HPDE6-E6E7 (cell line): ENCODE measurements around the gene PATJ.
"Not testable (repeated sequence)": the region's sequence is repeated elsewhere in the genome, so short reads cannot be mapped to it uniquely, and the experiment has no call there.

ENCODE experiments used
- DNase-seq: peaks from one replicate; pipeline ENCODE4 v3.0.0; 2011; ENCODE audit warnings: missing footprints; ENCODE audit errors: extremely low spot score

The PATJ gene

DNA sequence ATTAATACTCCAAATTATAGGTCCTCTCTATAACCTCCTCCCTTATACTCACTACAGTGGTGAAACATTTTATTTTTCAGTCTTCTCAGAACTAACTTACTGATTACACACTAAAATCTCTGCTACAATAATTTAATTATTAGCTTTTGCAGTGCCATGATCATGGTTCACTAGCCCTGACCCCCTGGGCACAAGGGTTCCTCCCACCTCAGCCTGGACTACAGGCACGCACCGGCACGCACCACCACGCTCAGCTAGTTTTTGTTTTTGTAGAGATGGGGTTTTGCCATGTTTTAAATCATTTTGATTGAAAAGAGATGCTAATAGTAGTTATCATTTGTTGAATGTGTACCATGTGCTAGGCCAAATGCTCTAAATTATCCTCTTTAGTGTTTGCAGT is 6.3 kb downstream of the PATJ start:
- no peak for DNase-seq

DNA sequence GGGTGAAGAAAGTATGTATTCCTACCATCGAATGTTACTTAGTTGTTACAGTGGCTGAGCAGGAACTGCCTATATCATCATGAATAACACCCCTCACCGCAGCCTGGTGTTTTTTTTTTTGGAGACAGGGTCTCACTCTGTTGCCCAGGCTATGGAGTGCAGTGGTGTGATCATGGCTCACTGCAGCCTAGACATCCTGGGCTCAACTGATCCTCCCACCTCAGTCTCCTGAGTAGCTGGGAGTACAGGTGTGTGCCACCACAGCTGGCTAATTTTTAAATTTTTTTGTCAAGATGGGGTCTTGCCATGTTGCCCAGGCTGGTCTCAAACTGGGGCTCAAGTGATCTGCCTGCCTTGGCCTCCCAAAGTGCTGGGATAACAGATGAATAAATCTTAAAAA is 7.3 kb downstream of the PATJ start:
- DNase-seq = no peak

DNA sequence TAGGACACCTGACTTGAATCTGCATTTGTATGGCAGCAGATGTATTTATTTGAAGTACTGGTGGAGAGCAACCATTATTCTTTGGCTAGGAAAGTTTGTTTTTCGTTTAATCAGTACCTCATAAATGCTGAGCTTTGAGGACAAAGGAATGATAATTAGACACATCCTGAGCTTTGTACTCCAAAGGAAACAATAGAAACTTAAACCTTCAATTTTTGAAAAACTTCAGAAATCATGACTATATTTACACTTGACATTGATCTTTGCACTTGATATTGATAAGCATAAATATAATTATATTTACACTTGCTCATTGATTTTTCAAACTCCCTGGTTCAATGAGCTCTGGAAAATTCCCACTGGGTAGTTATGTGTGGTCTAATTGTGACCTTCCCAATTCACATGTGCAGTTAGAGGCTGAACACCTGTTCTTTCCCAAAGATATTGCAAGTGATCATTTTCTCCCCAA is 10.7 kb downstream of the PATJ start:
- DNase-seq = no peak

DNA sequence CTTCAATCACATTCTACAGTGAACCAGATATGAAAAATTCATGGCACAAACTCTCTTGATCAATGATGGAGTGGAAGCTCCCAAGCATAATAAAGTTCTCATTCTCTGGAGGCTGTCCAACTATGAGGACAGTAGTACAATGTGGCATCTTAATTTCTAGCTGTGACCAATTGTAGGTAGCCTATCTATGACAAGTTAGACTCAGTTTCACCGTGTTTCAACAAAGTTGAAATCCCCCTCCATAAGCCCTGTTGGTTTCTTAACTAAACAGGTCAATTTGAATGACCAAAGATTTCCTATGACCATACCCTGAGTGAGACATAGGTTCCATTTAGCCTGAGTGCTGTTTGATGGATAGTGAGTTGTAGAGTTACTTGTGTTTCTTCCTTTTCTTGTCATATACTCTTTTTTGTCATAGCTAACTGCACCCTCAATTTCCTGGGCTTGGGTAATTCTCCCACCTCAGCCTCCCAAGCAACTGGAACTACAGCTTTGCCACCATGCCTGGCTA is 11.8 kb downstream of the PATJ start:
- DNase-seq = no peak

DNA sequence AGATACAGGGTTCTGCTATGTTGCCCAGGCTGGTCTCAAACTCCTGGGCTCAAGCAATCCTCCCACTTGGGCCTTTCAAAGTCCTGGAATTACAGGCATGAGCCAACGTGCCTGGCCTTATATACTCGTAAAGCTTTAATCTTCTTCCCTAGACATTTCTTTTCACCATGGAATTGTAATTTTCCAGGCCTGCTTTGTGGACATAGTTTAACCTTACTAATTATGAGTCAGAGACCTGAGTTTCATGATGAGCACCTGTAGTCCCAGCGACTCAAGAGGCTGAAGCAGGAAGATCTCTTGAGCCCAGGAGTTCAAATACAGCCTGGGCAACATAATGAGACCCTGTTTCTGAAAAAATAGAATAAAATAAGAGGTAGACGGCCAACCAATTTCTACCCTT is 12.3 kb downstream of the PATJ start:
- DNase-seq = peak; percentile 47

DNA sequence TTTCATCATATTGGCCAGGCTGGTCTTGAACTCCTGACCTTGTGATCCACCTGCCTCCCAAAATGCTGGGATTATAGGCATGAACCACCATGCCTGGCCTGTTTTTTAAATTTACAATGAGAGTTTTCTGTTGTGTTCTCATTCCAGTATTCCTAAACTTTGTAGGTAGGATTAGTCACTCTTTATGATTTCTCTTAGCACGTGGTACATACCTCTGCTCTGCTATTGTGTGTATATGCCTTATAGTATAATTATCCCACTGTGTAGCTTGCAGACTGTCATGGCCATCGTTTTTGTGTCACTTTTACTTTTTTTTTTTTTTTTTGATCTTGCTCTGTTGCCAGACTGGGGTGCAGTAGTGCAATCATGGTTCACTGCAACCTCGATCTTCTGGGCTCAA is 14.5 kb downstream of the PATJ start:
- DNase-seq = no peak

DNA sequence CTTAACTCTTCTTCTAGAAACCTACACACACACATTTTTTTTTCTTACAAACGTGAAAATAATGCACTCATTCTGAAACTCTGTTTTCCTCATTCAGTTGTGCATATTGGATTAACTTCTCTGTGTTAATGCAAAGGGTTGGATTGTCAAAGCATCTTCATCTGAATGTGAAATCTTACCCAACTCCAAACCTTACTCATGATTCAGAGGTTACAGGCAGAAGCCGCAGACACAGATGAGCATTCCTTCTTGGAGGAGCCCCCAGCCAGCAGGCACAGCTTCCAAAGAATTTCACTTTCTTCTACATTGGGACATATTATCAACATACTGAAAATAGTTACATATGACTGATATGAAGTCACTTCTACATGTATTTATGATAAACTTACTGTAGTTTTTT is 15.7 kb downstream of the PATJ start:
- DNase-seq = no peak

DNA sequence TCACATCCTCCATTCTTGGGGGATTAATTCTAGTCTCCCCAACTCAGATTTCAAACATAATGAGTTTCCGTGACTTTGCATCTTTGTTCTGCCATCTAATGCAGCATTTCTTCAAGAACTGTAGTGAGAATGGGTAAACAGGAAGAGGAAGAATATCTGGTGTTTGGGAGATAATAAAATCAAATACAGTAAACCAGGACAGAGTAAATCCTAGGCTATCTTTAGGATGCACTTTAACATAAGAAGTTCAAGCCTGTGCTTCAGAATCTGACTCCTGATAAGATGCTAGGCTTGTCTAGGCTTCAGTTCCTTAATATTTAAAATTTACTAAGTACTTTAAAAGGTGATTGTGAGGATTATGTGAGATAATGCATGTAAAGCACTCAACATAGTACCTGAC is 27.9 kb downstream of the PATJ start:
- no peak for DNase-seq

DNA sequence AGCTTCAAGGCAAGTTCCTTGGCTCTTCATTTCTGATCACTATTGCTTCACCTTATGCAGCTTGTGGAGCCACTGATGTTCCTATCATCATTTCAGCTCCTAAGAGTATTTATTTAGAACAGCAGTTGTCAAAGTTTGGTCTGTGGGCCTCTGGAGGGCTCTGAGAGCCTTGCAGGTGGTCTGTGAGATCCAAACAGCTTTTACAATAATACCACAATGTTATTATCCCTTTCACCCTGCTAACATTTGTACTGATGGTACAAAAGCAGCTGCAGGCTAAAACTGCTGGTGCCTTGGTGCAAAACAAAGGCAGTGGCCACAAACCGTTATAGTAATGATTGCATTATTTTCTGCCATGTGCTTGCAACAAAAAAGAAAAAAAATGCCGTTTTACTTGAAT is 33.8 kb downstream of the PATJ start:
- DNase-seq = no peak

DNA sequence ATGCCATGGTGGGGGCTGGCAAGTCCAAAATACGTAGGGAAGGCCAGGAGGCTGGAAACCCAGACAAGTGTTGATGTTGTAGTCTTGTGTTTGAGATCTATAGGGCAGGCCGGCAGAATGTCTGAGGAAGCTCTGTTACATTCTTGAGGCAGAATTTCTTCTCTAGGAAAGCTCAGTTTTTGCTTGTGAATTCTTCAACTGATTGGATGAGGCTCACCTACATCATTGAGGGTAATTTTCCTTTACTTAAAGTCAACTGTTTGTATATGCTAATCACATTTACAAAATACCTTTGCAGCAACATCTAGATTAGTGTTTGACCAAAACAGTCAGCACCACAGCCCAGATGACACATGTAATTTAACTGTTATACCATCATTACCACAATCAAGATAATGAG is 37.0 kb downstream of the PATJ start:
- no peak for DNase-seq

DNA sequence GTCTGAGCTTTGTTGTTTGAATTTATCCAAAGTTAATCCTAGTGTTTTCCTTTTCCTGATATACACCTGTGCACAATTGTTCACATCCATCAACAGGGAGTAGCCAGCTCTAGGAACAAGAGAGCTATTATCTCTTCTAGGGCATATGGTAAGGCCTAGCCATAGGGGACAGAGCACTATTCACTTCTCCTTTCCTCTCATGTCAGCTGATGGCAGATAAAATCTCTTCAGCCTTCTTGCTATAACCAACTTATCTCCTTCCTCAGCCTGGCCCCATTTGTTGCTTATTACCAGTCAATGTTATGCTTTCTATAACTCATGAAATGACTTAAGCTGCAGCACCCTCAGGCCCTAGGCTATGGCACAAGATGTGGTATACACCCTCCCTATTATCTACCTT is 38.9 kb downstream of the PATJ start:
- DNase-seq = no peak

DNA sequence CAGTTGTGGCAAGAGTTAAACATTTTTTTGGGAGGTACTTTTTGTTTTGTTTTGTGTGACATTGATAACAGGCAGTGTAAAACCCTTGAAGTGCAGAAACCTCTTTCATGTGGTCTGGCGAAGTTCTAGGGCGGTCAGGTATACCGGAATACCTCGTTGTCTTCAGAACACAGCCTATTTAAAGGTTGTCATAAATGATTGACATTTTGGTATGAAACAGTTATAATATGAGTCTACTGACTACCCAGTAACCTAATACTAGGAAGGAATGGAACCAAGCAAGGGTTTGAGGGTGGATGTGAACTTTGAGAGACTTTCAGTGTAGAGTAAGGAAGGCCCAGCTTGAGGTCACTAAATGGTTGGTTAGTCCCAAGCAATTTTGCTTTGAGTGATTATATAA is 40.5 kb downstream of the PATJ start:
- DNase-seq = no peak

DNA sequence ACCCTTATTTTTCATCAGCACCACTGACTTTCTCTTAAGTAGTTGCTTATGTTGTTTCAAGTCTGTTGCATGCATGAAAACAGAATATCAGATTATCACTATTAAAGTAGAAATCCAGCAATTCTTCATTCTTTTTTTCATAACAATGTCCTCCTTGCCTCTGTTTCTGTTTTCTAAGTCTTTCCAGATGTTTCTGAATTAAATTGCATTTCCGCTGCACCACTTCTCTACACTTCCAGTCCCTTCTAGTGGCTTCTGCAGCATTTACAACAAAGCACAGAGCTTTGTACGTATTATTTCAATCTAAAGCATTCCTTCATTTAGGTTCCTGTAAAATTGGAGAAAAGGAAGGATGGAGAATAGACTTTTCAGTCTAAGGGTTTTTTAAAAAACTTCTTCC is 42.4 kb downstream of the PATJ start:
- DNase-seq = no peak

DNA sequence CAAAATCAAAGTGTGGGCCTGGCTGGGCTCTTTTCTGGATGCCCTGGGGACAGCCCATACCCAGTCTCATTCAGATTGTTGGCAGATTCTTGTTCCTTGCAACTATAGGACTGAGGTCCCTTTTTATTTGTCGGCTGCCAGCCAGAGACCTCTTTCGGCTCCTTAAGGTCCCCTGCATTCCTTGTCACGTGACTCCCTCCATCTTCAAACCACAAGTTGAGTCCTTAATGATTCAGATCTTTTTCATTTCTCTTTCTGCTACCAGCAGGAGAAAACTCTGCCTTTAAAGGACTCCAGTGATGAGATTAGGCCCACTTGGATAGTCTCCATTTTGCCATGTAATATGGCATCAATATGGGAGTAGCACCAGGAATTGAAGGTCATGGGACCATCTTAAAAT is 48.6 kb downstream of the PATJ start:
- no peak for DNase-seq

DNA sequence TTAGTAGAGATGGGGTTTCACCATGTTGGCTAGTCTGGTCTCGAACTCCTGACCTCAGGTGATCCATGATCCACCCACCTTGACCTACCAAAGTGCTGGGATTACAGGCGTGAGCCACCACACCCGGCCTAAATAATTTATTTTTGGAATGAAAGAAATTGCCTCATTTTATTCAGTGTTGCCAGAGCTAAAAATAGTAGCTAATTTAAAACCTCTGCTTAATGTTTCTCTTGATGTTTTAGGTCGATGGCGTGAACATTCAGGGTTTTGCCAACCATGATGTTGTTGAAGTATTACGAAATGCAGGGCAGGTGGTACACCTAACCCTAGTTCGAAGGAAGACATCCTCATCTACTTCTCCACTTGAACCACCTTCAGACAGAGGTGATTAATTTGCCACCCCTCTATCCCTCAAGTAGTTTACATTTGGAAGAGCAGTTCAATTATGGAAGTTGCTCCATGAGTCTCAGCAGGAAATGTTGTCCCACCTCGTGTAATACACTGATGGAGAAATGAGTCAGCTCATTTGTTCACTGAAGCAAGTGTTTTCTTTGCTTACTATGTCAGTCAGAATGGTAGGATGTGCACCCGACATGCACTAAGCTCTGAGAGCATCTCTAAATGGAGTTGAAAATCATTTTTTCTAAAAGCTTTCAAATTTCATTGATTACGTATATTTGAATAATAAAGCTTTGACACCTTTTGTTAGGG is 54.9 kb downstream of the PATJ start:
- no peak for DNase-seq

DNA sequence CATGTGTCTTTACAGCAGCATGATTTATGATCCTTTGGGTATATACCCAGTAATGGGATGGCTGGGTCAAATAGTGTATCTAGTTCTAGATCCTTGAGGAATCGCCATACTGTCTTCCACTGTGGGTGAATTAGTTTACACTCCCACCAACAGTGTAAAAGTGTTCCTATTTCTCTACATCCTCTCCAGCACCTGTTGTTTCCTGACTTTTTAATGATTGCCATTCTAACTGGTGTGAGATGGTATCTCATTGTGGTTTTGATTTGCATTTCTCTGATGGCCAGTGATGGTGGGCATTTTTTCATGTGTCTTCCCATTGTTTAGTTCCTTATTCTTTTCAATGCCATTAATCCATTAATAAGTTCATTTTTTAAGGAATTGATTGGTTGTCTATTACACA is 58.8 kb downstream of the PATJ start:
- DNase-seq = not testable (repeated sequence)

DNA sequence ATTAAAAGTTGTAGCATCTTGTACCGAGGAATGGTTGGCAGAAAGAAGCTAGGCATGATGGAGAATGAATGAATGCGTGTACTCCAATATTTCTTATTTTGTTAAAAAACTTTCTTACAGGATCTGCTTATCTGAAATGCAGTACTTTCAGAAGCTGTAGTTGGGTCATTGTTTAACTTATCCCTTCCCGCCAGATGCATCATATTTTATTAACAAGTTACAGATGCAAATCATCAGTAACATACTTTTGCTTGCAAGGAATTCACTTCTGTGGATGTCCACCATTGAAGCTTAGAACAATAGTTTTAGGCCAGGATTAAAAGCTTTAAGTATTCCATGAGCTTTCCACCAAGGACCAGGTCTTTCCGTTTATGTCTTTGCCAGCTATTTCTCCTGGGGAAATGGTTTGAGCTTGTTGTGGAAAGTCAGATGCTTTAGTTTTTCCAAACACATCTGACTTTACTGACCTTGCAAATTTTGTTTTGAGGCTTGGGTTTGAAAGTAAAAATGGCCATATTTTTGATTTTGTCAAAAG is 65.4 kb downstream of the PATJ start:
- DNase-seq = no peak

DNA sequence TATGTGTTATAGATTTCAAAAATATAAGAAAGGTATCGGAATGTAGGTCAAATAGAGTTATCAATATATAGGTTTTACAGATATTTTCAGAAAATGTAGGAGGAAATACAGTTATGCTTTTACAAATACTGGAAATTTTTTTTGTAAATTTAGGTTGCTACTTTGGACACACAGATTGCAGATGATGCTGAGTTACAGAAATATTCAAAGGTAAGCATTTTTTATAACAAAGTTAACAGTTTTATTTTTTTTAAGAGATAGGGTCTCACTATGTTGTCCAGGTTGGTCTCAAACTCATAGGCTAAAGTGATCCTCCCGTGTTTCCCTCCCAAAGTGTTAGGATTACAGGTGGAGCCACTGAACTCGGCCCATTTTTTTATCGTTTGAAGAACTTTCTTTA is 66.0 kb downstream of the PATJ start:
- no peak for DNase-seq

DNA sequence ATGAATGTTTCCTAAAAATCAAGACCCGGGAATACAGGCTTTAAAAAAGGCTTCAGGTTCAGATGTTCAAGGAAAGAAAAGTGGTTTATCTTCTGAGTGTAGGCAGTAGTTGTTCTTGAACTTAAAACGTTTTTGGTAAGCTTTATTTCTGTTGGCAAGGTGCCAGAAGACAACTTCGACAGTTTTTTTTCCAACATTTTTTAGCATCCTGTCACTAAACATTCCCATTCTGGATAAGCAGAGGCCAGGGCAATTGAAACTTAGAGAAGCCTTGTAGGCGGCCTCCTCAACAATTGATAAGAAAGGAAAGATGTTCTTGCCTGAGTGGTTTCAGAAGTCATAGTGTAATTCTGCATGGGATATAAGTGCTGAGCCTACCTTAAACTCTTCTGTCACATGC is 66.7 kb downstream of the PATJ start:
- no peak for DNase-seq

DNA sequence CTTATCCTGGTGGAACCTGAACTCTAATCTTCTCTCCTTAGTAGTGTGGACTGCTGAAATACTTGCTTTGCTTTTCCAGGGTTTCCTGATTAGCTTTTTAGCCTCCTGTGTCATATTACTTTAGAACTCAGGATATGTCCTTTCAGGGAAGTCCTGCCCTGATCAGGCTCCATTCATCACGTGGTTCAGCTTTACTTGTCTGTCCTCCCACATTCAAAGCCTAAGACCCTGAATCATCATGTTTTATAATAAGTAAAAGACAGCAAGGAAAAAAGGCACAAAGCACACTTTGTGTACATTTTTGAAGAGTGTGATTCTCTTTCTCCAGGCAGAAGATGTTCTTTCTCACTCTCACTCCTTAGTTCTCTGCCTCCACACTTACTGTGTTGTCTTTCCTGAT is 70.6 kb downstream of the PATJ start:
- DNase-seq = no peak

DNA sequence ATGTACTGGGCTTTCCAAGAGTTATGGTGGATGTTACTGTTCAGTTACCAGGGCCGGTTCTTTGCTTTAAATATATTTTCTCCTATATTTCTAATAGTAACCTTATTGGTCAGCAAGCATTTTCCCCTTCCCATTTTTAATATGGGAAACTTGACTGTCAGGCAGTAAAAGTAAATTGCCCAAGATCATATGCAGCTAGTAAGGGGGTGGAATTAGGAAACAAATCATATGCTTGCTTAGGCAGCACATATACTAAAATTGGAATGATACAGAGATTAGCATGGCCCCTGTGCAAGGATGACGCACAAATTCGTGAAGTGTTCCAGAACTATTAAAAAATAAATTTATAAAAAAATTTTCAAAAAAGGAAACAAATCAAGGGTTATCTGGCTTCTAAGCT is 73.9 kb downstream of the PATJ start:
- no peak for DNase-seq

DNA sequence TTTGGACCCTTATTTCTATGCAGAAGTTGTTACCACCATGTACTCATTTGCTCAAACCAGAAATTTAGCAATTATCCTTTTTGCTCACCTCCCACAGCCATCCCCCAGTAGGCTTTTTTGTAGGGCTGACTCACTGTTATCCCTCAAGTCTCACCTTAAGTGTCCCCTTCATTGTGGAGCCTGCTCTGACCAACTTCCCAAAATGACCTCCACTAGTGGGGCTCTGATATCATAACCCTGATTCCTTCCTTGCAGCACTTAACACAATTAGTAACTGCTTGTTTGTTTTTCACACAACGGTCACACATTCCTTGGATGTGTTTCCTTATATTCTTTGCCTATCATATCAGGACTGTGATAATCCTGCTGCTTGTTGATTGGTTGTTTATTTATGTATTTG is 76.7 kb downstream of the PATJ start:
- no peak for DNase-seq

DNA sequence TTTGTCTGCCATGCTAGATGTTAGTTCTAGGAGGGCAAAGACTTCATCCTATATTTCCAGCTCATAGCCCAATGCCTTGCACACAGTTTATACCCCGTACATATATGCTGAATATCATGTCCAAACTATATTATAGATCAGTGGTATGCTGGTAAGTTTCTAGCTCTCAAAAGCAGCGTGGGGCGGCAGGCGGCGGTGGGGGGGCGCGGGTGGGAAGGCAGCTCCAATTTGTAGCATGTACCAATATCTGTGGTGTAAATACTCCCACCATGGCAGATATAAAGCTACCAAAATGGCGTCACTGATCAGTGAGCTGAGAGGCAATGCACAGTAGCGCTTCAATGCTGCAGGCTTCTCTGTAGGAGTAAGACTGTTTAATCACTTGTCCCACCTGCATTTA is 77.1 kb downstream of the PATJ start:
- no peak for DNase-seq

DNA sequence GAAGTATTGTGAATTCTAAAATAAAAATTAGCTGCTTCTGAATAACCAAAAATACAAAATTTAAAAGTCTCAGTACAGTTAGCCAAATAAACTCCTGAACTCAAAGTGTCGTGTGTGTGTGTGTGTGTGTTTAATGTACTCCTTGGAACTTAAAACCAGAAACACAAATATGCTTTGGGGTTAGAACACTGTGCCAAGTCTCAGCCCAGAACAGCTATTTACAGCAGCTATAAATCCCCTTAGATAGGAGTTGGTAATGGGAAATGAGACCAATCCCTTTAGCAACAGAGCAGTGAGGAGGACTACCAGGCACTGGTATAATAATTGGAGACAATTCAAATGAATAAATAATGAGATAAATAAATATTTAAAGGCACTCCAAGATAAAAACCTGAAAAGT is 83.1 kb downstream of the PATJ start:
- no peak for DNase-seq
